Motor neuron (in vitro differentiated cells): Measurements from ENCODE around the gene FOS. TPM values are rescaled to one million over a fixed set of nuclear protein-coding genes. Genes with fewer than 3 reads are reported as not detected.

ENCODE experiments used
- ATAC-seq, 8 experiments: fragments of 200-7000 bp; cut with Tn5 transposase; replicated peaks in 6 of 8; 2 replicates each; pipeline ENCODE4 v1.8.0; 2021; ENCODE audit warnings: mild to moderate bottlenecking in 8 of 8, moderate library complexity in 8 of 8
- H3K27ac ChIP-seq, 2 donors: fragments of 250-450 bp; sonication (Bioruptor Pico); 2 replicates each; pipeline ENCODE4 v1.9.0; 2021; ENCODE audit warnings: antibody characterized with exemption in 2 of 2, mild to moderate bottlenecking in 2 of 2, moderate library complexity in 1 of 2
- H3K4me1 ChIP-seq, 2 donors: fragments of 250-450 bp; sonication (Bioruptor Pico); replicated peaks in 1 of 2; 2 replicates each; pipeline ENCODE4 v1.6.1; 2021; ENCODE audit warnings: antibody characterized with exemption in 2 of 2, mild to moderate bottlenecking in 2 of 2, moderate library complexity in 1 of 2
- H3K4me3 ChIP-seq, 5 donors: fragments of 250-450 bp; sonication (Bioruptor Pico); 2 replicates each; pipeline ENCODE4 v1.9.0; 2021; ENCODE audit warnings: antibody characterized with exemption in 5 of 5, mild to moderate bottlenecking in 5 of 5, moderate library complexity in 4 of 5
- WGBS, 10 experiments: fragments of 450-650 bp; shearing (Covaris generic); methylation state at CpG; one replicate each; pipeline ENCODE4 v1.0.0; 2022; 5-methylcytosine and 5-hydroxymethylcytosine counted together
- in situ Hi-C, 9 experiments: fragments of 400-800 bp; cut with MboI; loops; one replicate each; pipeline ENCODE4 v1.15.0; 2021; ENCODE audit warnings: low sequenced_read_pairs in 9 of 9, low pct_unique_long_range_greater_than_20kb in 2 of 9; ENCODE audit not compliant: unreplicated experiment in 9 of 9
- total RNA-seq, 8 experiments: library from RNA; unstranded; fragments of 300-600 nt; gene quantifications; 2 replicates each; pipeline versions ENCODE4 v1.2.3 to v1.2.4, GENCODE V29; 2022

Gene FOS
- total RNA-seq, 8 experiments from 2014 or later: 8.7 to 102 (median 52.9) TPM

- H3K27ac ChIP-seq: no peak overlapping the region
- in situ Hi-C loops: loop anchor here in 6 of 9 experiments (10.0 to 25.0 kb wide), 2 partner anchors 126 to 168 kb away; no protein-coding TSS in a partner anchor
- no peaks in the 10 kb centered on the region for H3K4me1 ChIP-seq
- WGBS, 10 experiments: 33 to 100% (median 65%) methylated on average over 1 to 2 of the region's 2 CpGs; no CpG with 5 or more reads in 2 of the 10 experiments
- no peak for ATAC-seq
- no peak overlapping the region for H3K4me3 ChIP-seq
Observed at GRCh38 chr14:75319021-75319420, 40.4 kb downstream of the FOS start.

- 57 to 90% (median 80%) methylated on average over 1 to 4 of the region's 7 CpGs; no CpG with 5 or more reads in 4 of the 10 experiments for WGBS, 10 experiments
Observed at GRCh38 chr14:75320196-75320595, 41.6 kb downstream of the FOS start.

GRCh38 chr14:75322746-75323145 is 44.1 kb downstream of the FOS start:
- Histone ChIP-seq H3K4me3 (no peak overlapping the region), H3K27ac (no peak overlapping the region), H3K4me1 (peaks cover 0 to 7% of the 10 kb centered on the region in 2 donors)
- in situ Hi-C loops: loop anchor here in 5 of 9 experiments (25.0 kb wide), 1 partner anchor 165 kb away; no protein-coding TSS in a partner anchor
- ATAC-seq: no peak
- WGBS, 10 experiments: 40 to 83% methylated on average over 1 of the region's 1 CpG; no CpG with 5 or more reads in 8 of the 10 experiments

More at GRCh38 chr14:75320196-75320595, 41.6 kb downstream of the FOS start:
- H3K27ac ChIP-seq: no peak overlapping the region
- H3K4me1 ChIP-seq: no peaks in the 10 kb centered on the region
- H3K4me3 ChIP-seq: no peak overlapping the region
- ATAC-seq: no peak
- in situ Hi-C loops: loop anchor here in 5 of 9 experiments (25.0 kb wide), 1 partner anchor 167 kb away; no protein-coding TSS in a partner anchor

- in situ Hi-C loops: loop anchor here in 5 of 9 experiments (25.0 kb wide), 1 partner anchor 164 kb away; no protein-coding TSS in a partner anchor
- no peak for ATAC-seq
- H3K27ac ChIP-seq: no peak overlapping the region
- H3K4me3 ChIP-seq: no peak overlapping the region
- H3K4me1 ChIP-seq: peaks cover 7 to 13% of the 10 kb centered on the region in 2 donors
- whole genome bisulfite sequencing, 10 experiments: 0 to 85% (median 61%) methylated on average over 1 to 4 of the region's 6 CpGs; no CpG with 5 or more reads in 2 of the 10 experiments
Observed at GRCh38 chr14:75323571-75323970, 44.9 kb downstream of the FOS start.

- ATAC-seq: peak in 5 of 8 experiments; percentile 34 to 94 (median 76)
- Histone ChIP-seq H3K27ac (no peak overlapping the region), H3K4me3 (no peak overlapping the region), H3K4me1 (peaks cover 8 to 16% of the 10 kb centered on the region in 2 donors)
- 0 to 69% (median 42%) methylated on average over 1 to 5 of the region's 5 CpGs for WGBS, 10 experiments
- in situ Hi-C loops: no loop called here
Observed at GRCh38 chr14:75328558-75329155, 50.0 kb downstream of the FOS start.

GRCh38 chr14:75329369-75329768 is 50.7 kb downstream of the FOS start:
- H3K4me3 ChIP-seq: no peak overlapping the region
- peaks cover 8 to 21% of the 10 kb centered on the region in 2 donors for H3K4me1 ChIP-seq
- in situ Hi-C loops: no loop called here
- no peak overlapping the region for H3K27ac ChIP-seq
- ATAC-seq: no peak

- H3K27ac ChIP-seq: no peak overlapping the region
- no peak overlapping the region for H3K4me3 ChIP-seq
- WGBS, 10 experiments: 67 to 100% (median 100%) methylated on average over 1 of the region's 1 CpG; no CpG with 5 or more reads in 4 of the 10 experiments
- ATAC-seq: no peak
- peaks cover 8 to 27% of the 10 kb centered on the region in 2 donors for H3K4me1 ChIP-seq
- in situ Hi-C loops: no loop called here
Observed at GRCh38 chr14:75331471-75331870, 52.8 kb downstream of the FOS start.

Other genes with a start within 250 kb of the FOS start
- gene MLH3, start 227.4 kb upstream of the FOS start, total RNA-seq: 10 to 100 TPM; 12.2 to 37.4 (median 21.3) TPM
- gene ACYP1, start 214.8 kb upstream of the FOS start, total RNA-seq: 10 to 100 TPM; 31.8 to 63.1 (median 39.4) TPM
- 1 to 10 TPM; 1.6 to 9.3 (median 3.2) TPM for gene ZC2HC1C, start 209.2 kb upstream of the FOS start, total RNA-seq
- 10 to 100 TPM; 16.0 to 83.2 (median 23.6) TPM for gene NEK9, start 151.8 kb upstream of the FOS start, total RNA-seq
- gene TMED10, start 102.2 kb upstream of the FOS start, total RNA-seq: 100 to 1,000 TPM in 4 of 8 experiments, 10 to 100 TPM in 4; 76.0 to 299 (median 119) TPM
- gene JDP2, start 149.2 kb downstream of the FOS start, total RNA-seq: 10 to 100 TPM in 4 of 8 experiments, 1 to 10 TPM in 4; 6.1 to 42.7 (median 10.0) TPM
- gene BATF, start 243.6 kb downstream of the FOS start, total RNA-seq: not detected